Suppressor macrophage treated with lipopolysaccharide for 4 hours (primary cell): ENCODE results near the gene ADI1.

ENCODE experiments used
- DNase-seq: peaks from one replicate; pipeline ENCODE4 v3.0.0-alpha.2; 2020

ADI1 gene, protein sequence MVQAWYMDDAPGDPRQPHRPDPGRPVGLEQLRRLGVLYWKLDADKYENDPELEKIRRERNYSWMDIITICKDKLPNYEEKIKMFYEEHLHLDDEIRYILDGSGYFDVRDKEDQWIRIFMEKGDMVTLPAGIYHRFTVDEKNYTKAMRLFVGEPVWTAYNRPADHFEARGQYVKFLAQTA

GRCh38 chr2:3519255-3520205 is at the start of gene ADI1:
Gene ADI1 (minus strand): TSS chr2:3519531. CDS start chr2:3519487, 44 bp downstream.
- peak; percentile 88 for DNase-seq

DNA sequence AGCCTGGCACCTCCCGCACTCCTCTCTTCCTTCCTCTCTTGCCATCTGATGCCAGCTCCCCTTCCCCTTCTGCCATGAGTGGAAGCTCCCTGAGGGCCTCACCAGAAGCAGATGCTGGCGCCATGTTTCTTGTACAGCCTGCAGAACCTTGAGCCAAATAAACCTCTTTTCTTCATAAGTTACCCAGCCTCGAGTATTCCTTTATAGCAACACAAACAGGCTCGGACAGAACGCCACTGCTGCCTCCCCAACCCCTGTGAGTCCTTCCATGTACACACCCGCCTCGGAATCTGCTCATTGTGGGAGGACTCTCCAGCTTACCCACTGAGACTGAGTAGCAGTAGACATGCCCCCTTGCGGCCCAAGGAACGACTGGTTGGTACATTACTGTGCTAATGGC is 47.5 kb upstream of the ADI1 start:
- no peak for DNase-seq

GRCh38 chr2:3565117-3565516 is 45.8 kb upstream of the ADI1 start:
- no peak for DNase-seq

- no peak for DNase-seq
These were observed 44.2 kb upstream of the ADI1 start for GRCh38 chr2:3563521-3563976.

- DNase-seq, result peak; percentile 99
These were observed 39.1 kb upstream of the ADI1 start, which contains the start of gene RNASEH1 for GRCh38 chr2:3558205-3559014. Gene RNASEH1 (minus strand): TSS chr2:3558333. CDS start chr2:3558260, 73 bp downstream.

DNA sequence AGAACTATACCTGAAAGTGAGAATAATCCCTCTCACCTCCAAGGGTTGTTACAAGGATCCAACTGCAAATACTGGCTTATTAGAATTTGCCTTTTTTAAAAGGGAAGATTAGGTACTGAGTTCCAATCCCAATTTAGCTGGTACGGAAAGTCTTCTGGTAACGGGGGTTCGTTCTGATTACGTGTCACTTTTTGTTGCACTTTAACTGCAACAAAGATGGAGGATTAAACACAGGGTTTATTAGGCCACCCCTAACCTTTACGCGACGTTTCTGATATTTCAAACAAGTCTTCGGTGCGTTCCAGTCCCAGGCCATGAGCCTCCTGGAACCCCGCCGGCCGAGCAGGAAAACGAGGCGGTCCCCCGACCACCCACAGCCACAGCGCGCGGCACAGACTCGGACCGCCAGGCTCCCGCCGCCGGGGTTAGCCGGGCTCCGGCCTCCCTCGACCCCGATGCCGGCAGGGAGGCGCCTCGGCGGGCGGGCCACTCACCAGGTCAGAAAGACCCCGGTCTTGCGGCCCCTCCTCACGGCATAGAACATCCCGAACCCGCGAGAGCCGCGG is 38.4 kb upstream of the ADI1 start:
- DNase-seq, result peak; percentile 25

GRCh38 chr2:3553946-3554345 is 34.6 kb upstream of the ADI1 start:
- DNase-seq, result no peak

- DNase-seq, result no peak
These were observed 28.6 kb upstream of the ADI1 start for GRCh38 chr2:3547915-3548314.

- DNase-seq, result no peak
These were observed 26.6 kb upstream of the ADI1 start for GRCh38 chr2:3545788-3546478.

DNA sequence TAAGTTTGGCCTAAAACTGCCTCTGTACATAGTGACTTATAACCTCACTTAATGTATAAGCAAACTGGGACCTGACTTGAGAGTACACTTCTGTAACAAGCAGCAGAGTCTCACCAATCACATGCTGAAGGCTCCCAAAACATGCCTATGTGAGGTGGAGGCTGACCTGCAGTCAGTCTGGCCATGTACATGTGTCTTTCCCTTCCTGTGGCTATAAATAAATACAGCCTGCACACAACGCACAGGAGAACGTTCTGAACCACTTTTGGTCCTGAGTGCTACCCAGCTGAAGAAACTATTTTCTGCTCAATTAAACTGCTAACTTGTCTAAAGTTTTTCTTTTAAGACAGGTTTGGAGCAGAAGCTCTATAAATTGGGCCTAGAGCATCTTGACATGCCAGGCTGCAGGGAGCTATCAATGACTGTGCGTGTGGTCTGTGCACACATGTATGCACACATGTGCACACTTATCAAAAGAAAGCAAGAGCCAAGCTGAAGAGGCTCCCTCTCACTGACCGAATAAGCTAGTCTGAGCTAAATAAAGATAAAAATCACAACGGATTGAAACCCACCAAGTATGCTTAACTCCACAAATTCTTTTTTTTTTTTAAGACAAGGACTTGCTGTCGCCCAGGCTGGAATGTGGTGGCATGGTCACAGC is 23.8 kb upstream of the ADI1 start:
- DNase-seq, result no peak

GRCh38 chr2:3542107-3542506 is 22.8 kb upstream of the ADI1 start:
- no peak for DNase-seq

DNA sequence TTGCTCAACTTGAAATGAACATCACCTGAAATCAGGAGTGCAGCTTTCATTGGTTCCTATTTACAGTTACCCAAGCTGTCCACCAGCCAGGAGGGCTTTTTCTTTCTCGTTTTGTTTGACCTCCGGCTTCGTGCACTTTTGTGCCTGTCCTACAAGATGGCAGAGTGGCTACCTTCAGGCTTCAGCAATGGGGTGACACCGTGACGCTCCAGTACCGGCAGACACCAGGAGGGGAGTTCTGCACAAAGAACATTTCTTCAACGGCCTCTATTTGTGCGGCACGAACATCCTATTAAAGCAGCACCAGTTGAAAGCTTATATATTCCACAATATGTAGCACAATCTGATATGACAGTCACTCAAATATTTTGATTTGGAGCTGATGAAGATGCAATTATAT is 20.5 kb upstream of the ADI1 start:
- no peak for DNase-seq

GRCh38 chr2:3536682-3537632 is 17.6 kb upstream of the ADI1 start:
- peak; percentile 17 for DNase-seq

GRCh38 chr2:3535794-3536681 is 16.7 kb upstream of the ADI1 start:
- peak; percentile 37 for DNase-seq

DNA sequence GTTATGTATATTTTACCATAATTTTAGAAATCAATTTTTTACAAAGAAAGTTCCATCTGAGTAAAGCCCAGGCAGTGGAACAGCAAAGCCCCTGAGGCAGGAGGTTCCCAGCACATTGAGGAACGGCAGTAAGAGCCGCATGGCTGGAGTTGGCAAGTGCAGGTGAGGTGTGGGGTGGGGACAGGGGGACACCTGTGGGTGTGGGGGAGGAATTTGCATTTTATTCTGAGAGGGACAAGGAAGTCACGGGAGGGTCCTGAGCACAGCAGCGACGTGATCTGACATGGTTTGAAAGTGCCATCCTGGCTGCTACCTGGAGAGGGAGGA is 16.1 kb upstream of the ADI1 start:
- DNase-seq, result no peak

- no peak for DNase-seq
These were observed 15.0 kb upstream of the ADI1 start for GRCh38 chr2:3534251-3534814.

DNA sequence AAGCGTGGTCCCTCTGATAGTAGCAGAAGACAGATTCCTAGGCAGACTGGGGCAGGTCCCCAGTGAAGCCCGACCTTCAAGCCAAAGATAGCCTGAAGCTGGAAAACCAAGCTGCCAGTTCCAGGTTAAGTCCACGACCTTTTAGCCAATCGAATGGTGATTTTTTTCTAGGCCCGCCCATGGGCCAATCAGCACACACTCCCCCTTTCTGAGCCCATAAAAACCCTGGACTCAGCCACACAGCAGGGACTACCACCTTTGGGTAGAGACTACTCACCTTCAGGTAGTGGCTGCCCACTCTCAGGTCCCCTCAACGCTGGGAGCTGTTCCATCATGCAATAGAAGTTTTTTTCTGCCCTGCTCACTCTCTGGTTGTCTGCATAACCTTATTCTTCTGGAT is 14.5 kb upstream of the ADI1 start:
- no peak for DNase-seq

DNA sequence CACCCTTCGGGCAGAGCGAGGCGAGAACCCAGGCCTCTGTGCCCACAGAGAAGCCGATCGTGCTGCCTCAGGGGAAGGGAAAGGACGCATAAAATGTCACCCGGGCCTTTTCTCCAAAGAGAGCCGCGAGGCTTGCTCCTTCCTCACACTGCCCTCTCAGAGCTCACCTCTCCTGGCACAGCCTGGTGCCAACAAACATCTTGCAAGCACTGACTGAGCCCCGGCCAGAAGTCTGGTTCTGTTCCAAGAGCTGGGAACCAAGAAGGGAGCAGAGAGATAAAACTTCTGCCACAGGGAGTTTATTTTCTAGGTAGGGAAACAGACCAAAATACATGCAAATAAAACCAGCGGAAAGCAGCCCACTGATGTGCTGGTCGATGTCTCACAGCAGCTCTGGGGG is 13.6 kb upstream of the ADI1 start:
- DNase-seq, result no peak
